Measurements from ENCODE around the gene BMP7.

The BMP7 gene

GRCh38 chr20:57256205-57256604, 10.2 kb downstream of the BMP7 start:
- TF ChIP-seq ZNF585B (tag by site-specific recombination; IDR thresholded peaks at IDR 0.05): no peak
- TF ChIP-seq ZNF664 (tag by site-specific recombination; IDR thresholded peaks at IDR 0.05): no peak
- no peak for TF ChIP-seq ZNF544 (tag by site-specific recombination; IDR thresholded peaks at IDR 0.05)
- no peak for TF ChIP-seq ZNF169 (tag by site-specific recombination; IDR thresholded peaks at IDR 0.05)
- no peak for TF ChIP-seq ZSCAN30 (tag by site-specific recombination; IDR thresholded peaks at IDR 0.05)
- TF ChIP-seq FEZF1 (tag by site-specific recombination; IDR thresholded peaks at IDR 0.05): no peak
- no peak for TF ChIP-seq ZBTB21 (tag by site-specific recombination; IDR thresholded peaks at IDR 0.05)
- TF ChIP-seq SCRT1 (tag by site-specific recombination; IDR thresholded peaks at IDR 0.05; ENCODE audit: borderline replicate concordance): no peak
- no peak for TF ChIP-seq ZNF776 (tag by site-specific recombination; IDR thresholded peaks at IDR 0.05; ENCODE audit: borderline replicate concordance)
- TF ChIP-seq SP2 (tag by site-specific recombination; IDR thresholded peaks at IDR 0.05): no peak
- no peak for TF ChIP-seq ZNF133 (tag by site-specific recombination; IDR thresholded peaks at IDR 0.05)
- no peak for TF ChIP-seq ZNF473 (tag by site-specific recombination; IDR thresholded peaks at IDR 0.05)
- no peak for TF ChIP-seq ZEB2 (tag by site-specific recombination; IDR thresholded peaks at IDR 0.05)
- no peak for TF ChIP-seq ZNF280C (tag by site-specific recombination; IDR thresholded peaks at IDR 0.05)
- no peak for TF ChIP-seq ZNF324 (tag by site-specific recombination; IDR thresholded peaks at IDR 0.05)
- TF ChIP-seq ZSCAN23 (tag by site-specific recombination; IDR thresholded peaks at IDR 0.05): no peak
- Histone ChIP-seq H3K9me3 (ENCODE audit: control insufficient read depth, insufficient read depth, low read depth, low read length) (no peaks in the 10 kb centered on the region), H3K27ac (ENCODE audit: extremely low read depth, low read depth, low read length) (no peak overlapping the region), H3K4me1 (ENCODE audit: control insufficient read depth, insufficient read depth, low read length) (peaks cover 27% of the 10 kb centered on the region), H3K36me3 (ENCODE audit: control insufficient read depth in 2 of 2, insufficient read depth in 1 of 2, low read length in 2 of 2) (no peaks in the 10 kb centered on the region), H3K4me3 (ENCODE audit: low read depth, low read length) (no peak overlapping the region)
- ChIA-PET CTCF (interaction anchor here (0.6 kb wide), 2 partner anchors 91 to 186 kb away, joined by 3 to 5 read pairs; no protein-coding TSS in a partner anchor), POLR2A (no interaction called here)

GRCh38 chr20:57255183-57255582, 11.3 kb downstream of the BMP7 start:
- Histone ChIP-seq H3K27ac (ENCODE audit: extremely low read depth, low read depth, low read length) (no peak overlapping the region), H3K4me1 (ENCODE audit: control insufficient read depth, insufficient read depth, low read length) (peaks cover 33% of the 10 kb centered on the region), H3K9me3 (ENCODE audit: control insufficient read depth, insufficient read depth, low read depth, low read length) (no peaks in the 10 kb centered on the region), H3K4me3 (ENCODE audit: low read depth, low read length) (no peak overlapping the region), H3K36me3 (ENCODE audit: control insufficient read depth in 2 of 2, insufficient read depth in 1 of 2, low read length in 2 of 2) (no peaks in the 10 kb centered on the region)
- CTCF ChIA-PET: no interaction called here
- POLR2A ChIA-PET: no interaction called here
- no peak for TF ChIP-seq ZNF311 (tag by site-specific recombination; IDR thresholded peaks at IDR 0.05; ENCODE audit: borderline replicate concordance)
- no peak for TF ChIP-seq MEIS1 (CRISPR knock-in tag; IDR thresholded peaks at IDR 0.05; ENCODE audit: borderline replicate concordance)
- TF ChIP-seq ZNF560 (tag by site-specific recombination; IDR thresholded peaks at IDR 0.05; ENCODE audit: borderline replicate concordance): no peak
- no peak for TF ChIP-seq ZNF473 (tag by site-specific recombination; IDR thresholded peaks at IDR 0.05)
- TF ChIP-seq ZNF426 (tag by site-specific recombination; IDR thresholded peaks at IDR 0.05): no peak
- no peak for TF ChIP-seq ZNF10 (tag by site-specific recombination; IDR thresholded peaks at IDR 0.05)
- no peak for TF ChIP-seq ZNF362 (tag by site-specific recombination; IDR thresholded peaks at IDR 0.05)
- no peak for TF ChIP-seq ZNF248 (tag by site-specific recombination; IDR thresholded peaks at IDR 0.05)
- no peak for TF ChIP-seq ZNF639 (tag by site-specific recombination; IDR thresholded peaks at IDR 0.05)
- no peak for TF ChIP-seq ZNF148 (tag by site-specific recombination; IDR thresholded peaks at IDR 0.05; ENCODE audit: borderline replicate concordance)
- TF ChIP-seq ZNF521 (tag by site-specific recombination; IDR thresholded peaks at IDR 0.05): no peak
- no peak for TF ChIP-seq CTCF (tag by site-specific recombination; IDR thresholded peaks at IDR 0.05)
- TF ChIP-seq ZNF660 (tag by site-specific recombination; IDR thresholded peaks at IDR 0.05): no peak
